Stimulated activated memory B cell treated with anti-CD40 and anti-IgM and Interleukin-4, amounts not matched to agents 10 μg/mL and 1 μg/mL and 100 μg/mL, for 72 hours (primary cell): ENCODE measurements around the gene PWP1.

Source experiments
- ATAC-seq: fragments of 150-1000 bp; cut with Tn5 transposase; 2 replicates; pipeline ENCODE4 v1.10.0; 2021
- H3K27ac Mint-ChIP-seq: one replicate; pipeline ENCODE4 v1.8.0; 2022; ENCODE audit warnings: mild to moderate bottlenecking, mixed read lengths
- H3K27me3 Mint-ChIP-seq: one replicate; pipeline ENCODE4 v1.8.0; 2022; ENCODE audit warnings: mixed read lengths
- H3K36me3 Mint-ChIP-seq: one replicate; pipeline ENCODE4 v1.8.0; 2022; ENCODE audit warnings: mixed read lengths
- H3K4me1 Mint-ChIP-seq: one replicate; pipeline ENCODE4 v1.8.0; 2022; ENCODE audit warnings: mixed read lengths
- H3K4me3 Mint-ChIP-seq: one replicate; pipeline ENCODE4 v1.8.0; 2022; ENCODE audit warnings: mild to moderate bottlenecking, moderate library complexity, mixed read lengths
- H3K9me3 Mint-ChIP-seq: one replicate; pipeline ENCODE4 v1.8.0; 2022; ENCODE audit warnings: mixed read lengths

Gene PWP1

DNA sequence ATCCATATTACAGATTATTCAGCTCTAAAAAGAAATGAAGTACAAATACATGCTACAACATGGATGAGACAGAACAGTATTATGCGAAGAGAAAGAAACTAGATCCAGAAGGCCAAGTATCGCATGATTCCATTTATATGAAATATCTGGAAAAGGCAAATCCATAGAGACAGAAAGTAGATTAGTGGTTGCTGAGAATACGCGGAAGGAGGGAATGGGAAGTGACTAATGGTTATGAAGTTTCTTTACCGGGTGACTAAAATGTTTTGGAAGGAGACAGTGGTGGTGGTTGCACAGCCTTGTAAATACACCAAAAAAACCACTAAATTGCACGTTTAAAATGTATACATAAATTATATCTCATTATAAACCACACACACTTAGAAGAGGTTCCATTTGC is 62.9 kb downstream of the PWP1 start:
- Mint-ChIP-seq H3K27me3 (no peaks in the 10 kb centered on the region), H3K4me1 (no peaks in the 10 kb centered on the region), H3K9me3 (no peaks in the 10 kb centered on the region), H3K27ac (no peak overlapping the region), H3K36me3 (peaks cover 34% of the 10 kb centered on the region), H3K4me3 (no peak overlapping the region)
- no peak for ATAC-seq

DNA sequence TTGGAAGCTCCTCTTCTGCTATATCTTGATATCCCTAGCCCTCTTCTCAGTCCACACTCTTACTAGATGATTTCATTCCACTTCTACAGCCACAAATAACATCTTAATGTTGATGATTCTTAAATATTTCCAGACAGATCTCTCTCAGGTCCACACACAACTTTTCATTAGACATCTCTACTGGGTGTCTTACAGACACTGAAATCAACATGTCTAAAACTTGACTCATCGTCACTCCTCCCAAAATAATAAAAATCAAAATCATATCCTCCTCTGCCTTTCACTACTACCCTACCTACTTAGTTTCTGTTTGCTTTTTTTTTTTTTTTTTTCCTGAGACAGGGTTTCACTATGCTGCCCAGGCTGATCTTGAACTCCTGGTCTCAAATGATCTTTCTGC is 63.5 kb downstream of the PWP1 start:
- no peaks in the 10 kb centered on the region for H3K9me3 Mint-ChIP-seq
- no peaks in the 10 kb centered on the region for H3K4me1 Mint-ChIP-seq
- H3K4me3 Mint-ChIP-seq = no peak overlapping the region

DNA sequence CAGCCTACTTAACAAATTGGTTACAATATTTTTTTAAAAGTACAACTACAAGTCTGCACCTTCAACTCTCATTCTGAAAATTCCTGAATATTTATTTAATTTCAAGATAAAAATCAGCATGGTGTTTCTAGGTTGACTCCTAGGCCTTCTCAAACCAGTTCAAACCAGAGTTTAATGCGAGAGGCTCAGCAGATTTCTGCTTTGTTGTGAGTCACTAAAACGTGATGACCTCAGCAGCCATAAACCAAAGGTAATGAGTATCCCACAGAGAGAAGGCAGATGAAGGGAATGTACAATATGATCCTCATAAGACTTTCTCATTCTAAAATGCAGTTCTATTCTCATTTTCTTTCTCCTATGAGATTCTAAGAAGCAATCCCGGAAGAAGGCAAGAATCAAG is 73.8 kb downstream of the PWP1 start:
- H3K9me3 Mint-ChIP-seq = no peaks in the 10 kb centered on the region
- H3K4me3 Mint-ChIP-seq = peak overlapping the region; percentile 91
- peaks cover 25% of the 10 kb centered on the region for H3K4me1 Mint-ChIP-seq
- no peak for ATAC-seq
- peak overlapping the region; percentile 79 for H3K27ac Mint-ChIP-seq
- H3K36me3 Mint-ChIP-seq = peaks cover 13% of the 10 kb centered on the region
- no peaks in the 10 kb centered on the region for H3K27me3 Mint-ChIP-seq

More for the DNA sequence above, 63.5 kb downstream of the PWP1 start:
- H3K36me3 Mint-ChIP-seq = peaks cover 35% of the 10 kb centered on the region
- H3K27me3 Mint-ChIP-seq = no peaks in the 10 kb centered on the region
- no peak for ATAC-seq
- no peak overlapping the region for H3K27ac Mint-ChIP-seq

DNA sequence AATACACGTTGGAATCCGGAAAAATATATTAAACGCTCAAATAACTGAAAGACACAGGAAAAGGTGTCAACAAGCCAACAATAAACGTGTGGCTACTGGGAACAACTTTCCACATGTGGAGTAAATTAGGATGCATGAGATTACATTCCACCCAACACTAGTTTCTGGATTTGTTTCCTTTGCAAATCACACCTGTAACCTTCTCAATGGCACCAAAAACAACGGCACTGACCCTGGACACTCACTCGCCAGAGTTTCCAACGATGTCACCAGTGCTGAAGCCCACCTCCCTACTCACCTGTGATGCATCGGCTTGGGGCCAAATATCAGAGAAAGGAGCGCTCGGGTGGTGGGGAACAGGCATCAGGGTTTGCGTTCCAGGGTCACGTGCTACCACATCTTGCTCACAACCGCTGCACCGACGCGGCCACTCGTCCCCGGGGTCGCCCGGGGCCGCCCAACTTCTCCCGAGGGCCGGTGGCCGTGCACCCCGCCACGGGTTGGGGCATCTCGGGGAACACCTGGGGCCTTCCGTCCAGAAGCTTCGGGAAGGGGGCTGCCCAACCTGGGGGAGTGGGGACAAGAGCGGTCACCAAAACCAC is 74.7 kb downstream of the PWP1 start:
- ATAC-seq = peak; percentile 44
- H3K27me3 Mint-ChIP-seq = no peaks in the 10 kb centered on the region
- peak overlapping the region; percentile 79 for H3K27ac Mint-ChIP-seq
- H3K36me3 Mint-ChIP-seq = peaks cover 8% of the 10 kb centered on the region
- peaks cover 25% of the 10 kb centered on the region for H3K4me1 Mint-ChIP-seq
- no peaks in the 10 kb centered on the region for H3K9me3 Mint-ChIP-seq
- peak overlapping the region; percentile 91 for H3K4me3 Mint-ChIP-seq

DNA sequence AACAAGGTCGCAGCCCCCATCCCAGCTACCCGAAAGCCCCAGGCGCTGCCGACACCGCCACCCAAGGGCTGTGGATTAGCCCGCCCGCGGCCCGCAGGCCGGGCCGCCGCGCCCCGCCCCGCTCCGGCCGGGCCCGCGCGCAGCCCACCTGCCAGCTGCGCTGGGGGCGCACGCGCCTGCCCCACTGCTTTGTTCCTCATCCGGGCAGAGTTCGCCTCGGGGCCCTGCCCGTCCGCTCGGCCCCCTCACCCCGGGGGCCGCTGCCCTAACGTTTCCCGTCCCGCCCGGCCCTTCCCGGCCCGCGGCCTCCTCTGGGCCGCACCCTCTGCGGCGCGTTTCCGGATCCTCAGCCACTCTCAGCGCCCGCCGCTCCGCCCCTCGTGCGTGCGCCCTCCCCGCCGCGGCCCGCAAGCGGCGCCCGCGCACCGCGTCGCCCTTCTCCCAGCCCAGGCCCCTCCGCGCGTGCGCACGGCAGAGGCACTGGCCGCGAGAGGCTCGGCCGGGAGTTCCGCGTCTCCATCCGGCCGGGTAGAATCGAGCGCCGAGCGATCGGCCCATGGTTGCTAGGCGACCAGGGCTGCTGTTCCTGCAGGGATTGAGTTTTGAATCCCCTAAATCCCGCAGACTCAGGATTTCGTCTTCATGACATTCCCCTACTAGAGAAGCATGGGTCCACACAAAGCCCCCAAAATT is 75.4 kb downstream of the PWP1 start, which contains the start of gene PRDM4:
Gene PRDM4, minus strand, starts transcription at position 329 of the 693 bp plus-strand sequence. CDS start 622 bp downstream, outside the sequence.
- no peaks in the 10 kb centered on the region for H3K9me3 Mint-ChIP-seq
- peaks cover 8% of the 10 kb centered on the region for H3K36me3 Mint-ChIP-seq
- H3K27ac Mint-ChIP-seq = peak within 1 kb of the TSS; percentile 79
- peaks cover 25% of the 10 kb centered on the region for H3K4me1 Mint-ChIP-seq
- peak; percentile 98 for ATAC-seq
- peak within 1 kb of the TSS; percentile 91 for H3K4me3 Mint-ChIP-seq
- H3K27me3 Mint-ChIP-seq = no peaks in the 10 kb centered on the region

DNA sequence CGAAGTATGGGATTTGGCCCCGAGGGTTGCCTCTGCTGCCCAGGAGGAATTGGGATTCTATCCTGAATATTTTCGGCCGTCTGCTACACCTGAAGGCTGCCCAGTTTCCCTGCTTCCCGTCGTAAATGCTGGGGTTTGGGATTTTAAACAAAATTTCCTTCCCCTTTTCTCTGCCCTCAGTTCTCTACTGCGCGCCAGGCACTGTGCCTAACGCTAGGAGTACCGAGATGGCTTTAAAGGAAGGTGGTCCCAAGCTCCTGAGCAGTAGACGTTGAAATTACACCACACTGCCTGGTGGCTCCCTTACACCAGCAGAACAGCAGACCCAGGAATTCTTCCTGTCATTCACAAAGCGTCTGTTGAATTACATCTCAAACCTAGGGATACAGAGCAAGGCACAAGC is 75.9 kb downstream of the PWP1 start:
- Mint-ChIP-seq H3K4me1 (peaks cover 25% of the 10 kb centered on the region), H3K36me3 (peaks cover 3% of the 10 kb centered on the region), H3K4me3 (peak overlapping the region; percentile 91), H3K9me3 (no peaks in the 10 kb centered on the region), H3K27ac (peak overlapping the region; percentile 79), H3K27me3 (no peaks in the 10 kb centered on the region)
- no peak for ATAC-seq
